GM18519 (cell line): ENCODE data around the gene IFNGR1.
"Not testable (repeated sequence)": the region's sequence is repeated elsewhere in the genome, so short reads cannot be mapped to it uniquely, and the experiment has no call there.

Experiments used
- ATAC-seq: cut with Tn5 transposase; IDR thresholded peaks from one replicate; pipeline ENCODE4 v1.9.1; 2021; ENCODE audit warnings: mild to moderate bottlenecking, moderate library complexity; ENCODE audit not compliant: unreplicated experiment, low FRiP score

The IFNGR1 gene

DNA sequence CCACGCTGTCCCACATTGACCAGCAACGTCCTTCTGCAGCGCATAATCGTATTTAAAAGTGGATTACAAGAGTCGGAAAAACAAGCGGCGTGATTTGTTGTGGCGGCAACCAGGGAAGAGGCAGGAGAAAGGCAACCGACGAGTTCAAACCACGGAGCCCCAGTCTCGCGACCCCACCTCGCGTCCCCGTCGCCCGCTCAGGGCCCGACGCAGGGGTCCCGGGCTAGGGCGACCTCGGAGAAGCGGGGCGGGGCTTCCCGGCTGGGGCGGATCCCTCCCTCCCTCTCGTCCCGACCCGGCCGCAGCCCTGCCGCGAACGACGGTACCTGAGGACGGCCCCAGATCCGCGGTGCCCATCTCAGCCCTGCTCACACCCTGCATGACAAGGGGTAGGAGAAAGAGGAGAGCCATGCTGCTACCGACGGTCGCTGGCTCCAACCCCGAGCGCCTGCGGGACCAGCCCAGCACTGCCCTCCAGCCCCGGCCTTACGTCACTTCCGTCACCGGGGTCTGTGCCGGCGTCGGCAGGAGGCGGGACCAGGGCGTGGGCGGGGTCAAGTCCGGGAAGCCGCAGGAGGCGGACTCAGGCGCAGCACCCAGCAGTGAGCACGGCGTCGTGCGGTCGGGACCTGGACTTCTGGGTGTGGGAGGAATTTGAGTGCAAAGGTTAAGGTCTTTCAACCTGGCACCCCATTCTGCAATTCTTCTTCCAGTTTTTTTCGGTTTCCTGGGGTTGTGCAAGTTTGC, at the start of gene IFNGR1:
TSS of gene IFNGR1 (minus strand) at position 469 of the 747 bp plus-strand sequence. CDS start at position 411, 58 bp downstream.
- ATAC-seq = peak; percentile 56

DNA sequence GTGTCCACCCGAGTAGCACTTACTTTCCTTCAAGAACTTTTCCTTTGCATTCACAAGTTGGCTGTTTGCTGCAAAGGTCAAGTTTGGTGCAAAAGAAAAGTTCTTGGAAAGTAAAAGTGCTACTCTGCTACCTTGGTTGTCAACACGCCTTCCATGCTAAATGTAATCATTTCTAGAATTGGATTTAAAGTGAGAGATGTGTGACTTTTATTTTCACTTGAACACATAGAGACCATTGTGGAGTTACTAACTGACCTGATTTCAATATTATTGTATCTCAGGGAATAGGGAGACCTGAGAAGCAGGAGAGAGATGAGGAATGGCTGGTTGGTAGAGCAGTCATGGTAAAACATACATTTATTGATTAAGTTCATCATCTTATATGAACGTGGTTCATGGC, 49.7 kb upstream of the IFNGR1 start:
- no peak for ATAC-seq

DNA sequence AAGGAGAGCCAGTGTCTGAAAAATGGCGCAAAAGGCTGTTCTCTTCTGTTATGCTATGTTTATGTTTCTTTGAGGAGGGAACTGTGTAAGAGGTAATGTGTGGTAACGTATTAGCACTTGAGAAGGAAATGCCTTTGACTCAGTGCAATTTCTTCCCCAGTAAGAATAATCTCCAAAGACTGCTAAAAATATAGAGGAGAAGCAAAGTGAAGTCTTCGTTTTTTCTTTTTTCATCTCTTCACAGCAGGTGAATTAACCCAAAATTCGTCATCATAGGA, 47.1 kb upstream of the IFNGR1 start:
- no peak for ATAC-seq

DNA sequence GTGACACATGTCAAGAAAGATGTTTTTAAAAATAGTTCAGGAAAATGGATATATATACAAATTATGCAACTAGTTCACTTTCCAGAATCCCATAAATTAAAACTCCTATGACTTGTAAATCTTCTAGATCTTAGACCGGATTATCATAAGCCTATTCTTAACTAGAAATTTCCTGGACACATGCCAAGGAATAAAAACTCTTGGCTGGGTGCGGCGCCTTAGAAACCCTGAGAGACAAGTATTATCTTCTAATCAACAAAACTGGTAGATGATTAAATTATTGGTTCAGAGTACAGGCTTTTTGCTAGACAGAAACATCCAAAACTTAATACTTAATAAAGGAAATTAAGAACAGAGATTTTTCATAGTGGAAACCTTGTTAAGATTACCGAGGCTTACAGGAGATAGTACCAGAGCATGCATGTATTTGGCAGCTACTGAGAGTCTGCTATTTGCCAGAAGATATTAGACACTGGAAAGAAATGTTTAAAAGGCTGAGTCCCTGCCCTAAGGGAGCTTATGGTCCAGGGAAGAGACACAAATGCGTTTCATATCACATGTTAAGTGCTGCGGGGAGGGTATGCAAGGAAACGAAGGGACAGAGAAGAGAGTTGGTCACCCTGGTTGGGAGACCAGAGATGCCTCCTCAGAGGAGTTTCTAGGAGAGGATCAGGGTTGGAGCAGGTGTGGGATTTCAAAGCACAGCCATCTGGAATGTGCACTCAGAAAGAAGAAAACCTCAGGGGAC, 46.5 kb upstream of the IFNGR1 start:
- ATAC-seq = no peak

DNA sequence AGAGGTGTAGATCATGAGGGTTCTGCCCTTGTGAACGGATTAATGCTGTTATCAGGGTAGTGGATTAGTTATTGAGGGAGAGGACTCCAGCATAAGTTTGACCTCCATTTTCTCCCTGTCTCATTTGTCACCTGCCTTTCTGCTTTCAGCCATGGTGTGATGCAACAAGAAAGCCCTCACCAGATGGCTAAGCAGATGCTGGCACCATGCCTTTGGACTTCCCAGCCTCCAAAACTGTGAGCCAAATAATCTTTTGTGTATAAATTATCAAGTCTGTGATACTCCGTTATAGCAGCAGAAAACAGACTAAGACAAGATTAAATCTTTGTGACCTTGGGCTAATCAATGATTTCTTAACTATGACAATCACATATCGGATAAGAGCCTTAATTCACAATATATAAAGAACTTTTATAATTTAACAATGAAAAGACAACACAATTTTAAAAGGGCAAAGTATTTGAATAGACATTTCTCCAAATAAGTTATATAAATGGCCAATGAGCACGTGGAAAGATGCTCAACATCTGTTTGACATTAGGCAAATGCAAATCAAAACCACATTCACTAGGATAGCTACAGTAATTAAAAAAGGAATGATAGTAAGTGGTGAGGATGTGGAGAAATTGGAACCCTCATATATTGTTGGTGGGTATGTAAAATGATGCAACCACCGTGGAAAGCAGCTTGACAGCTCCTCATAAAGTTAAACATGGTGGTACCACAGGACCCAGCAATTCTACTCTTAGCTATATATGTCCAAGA, 45.3 kb upstream of the IFNGR1 start:
- no peak for ATAC-seq

DNA sequence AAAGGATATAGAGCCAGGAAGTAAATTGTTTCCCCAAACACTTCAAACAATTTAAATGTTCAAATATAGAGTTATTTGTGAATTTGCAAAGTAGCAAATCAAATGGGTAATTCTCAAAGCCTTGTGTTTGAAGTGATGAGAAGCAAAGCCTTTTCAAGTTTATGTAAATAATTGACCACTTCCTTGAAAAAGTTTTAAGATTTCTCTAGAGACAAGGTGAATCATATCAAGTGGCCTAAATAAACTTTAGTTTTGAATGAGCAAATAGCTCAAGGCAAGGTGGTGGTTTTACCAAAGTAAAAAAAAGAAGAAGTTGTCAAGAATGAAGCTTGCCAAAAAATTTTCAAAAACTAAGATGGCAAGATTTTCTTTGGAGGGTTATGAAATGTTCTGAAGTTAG, 42.6 kb upstream of the IFNGR1 start:
- peak; percentile 49 for ATAC-seq

DNA sequence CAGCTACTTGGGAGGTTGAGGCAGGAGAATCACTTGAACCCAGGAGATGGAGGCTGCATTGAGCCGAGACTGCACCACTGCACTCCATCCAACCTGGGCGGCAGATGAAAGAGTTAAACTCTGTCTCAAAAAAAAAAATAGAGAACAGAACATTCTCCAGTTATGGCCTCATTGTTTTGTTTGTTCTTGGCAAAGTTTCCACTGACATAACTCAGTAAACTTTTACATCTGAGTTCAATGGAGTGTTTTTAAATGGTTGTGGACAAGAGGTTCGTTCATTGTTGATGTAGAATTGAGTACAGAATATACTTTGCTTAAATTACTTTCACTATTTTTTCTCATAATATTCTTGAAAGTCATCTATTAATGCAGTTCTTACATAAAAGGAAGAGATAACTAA, 42.2 kb upstream of the IFNGR1 start:
- ATAC-seq = no peak

DNA sequence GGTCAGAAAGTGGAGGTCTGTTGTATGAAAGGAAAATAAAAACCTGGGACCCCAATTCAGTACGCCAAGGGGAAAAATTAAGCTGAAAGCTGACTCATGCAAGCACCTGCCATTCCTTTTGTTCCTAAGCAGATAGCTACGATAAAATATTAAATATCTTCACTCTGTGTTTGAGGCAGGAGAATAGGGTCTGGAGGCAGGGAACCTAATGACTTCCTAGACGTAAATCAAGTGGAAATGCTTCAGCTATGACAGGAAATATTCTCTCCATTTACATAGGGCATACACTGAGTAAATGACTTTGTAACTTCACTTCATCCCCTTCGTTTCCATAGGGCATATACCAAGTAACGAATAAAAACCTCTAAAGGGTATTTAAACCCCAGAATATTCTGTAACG, 41.0 kb upstream of the IFNGR1 start:
- ATAC-seq = no peak

DNA sequence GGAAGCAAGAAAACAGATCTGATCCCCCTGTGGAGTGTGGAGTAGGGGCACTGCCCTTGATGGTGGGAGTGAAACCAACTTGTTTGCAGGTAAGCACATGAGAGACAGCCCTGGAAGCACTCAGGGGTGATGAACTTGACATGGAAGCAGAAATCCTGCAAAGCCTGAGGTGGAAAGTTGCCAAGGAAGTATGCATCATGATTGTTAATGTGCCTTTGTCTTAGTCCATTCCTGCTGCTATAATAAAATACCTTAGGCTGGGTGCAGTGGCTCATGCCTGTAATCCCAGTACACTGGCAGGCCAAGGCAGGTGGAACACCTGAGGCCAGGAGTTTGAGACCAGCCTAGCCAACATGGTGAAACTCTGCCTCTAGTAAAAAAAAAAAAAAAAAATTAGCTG, 40.2 kb upstream of the IFNGR1 start:
- no peak for ATAC-seq

DNA sequence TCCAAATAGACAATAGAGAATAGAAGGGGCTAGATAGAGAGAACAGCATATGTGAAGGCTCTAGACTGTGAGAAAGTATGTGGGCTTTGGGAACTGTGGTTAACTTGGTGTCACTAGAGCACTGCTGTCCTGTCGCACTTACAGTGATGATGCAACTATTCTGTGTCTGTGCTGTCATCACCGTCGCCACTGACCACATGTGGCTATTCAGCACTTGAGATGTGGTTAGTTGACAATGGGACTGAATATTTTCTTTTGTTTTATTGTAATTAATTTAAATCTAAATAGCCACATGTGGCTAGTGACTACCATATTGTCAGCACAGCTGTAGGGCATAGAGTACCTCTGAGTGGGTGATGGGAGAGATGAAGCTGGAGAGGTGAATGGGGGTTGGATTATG, 39.0 kb upstream of the IFNGR1 start:
- no peak for ATAC-seq

DNA sequence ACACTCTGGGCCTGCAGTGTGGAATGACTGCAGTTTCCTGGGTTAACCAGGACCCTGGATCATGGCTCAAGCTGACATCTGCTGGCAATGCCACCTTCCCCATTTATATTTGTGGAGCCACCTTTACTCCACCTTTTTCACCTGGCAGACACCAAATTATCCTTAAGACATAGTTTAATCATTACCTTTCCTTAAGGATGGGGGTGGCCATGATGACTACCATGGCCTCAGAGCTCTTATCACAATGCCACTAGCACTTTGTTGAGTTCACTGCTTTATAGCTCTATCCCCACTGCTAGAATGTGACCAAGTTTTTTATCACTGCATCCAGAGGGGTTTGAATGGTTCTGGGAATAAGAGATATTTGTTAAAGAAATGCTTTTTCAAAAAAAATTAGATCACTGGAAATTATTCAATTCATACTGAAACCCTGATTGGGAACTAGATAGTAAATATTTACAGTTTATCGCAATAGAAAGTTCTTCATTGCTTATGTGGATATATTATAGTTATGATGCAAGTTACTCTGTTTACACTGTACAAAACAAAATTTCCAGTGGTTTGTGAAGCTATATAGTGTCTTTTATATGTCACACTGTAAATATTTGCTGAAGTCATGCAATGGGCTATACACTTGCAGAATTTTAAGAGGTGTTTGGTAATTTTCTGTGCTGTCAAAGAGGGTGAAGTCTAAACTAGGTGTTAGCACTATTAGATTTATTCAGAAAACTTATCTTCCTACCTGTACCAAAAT, 37.3 kb upstream of the IFNGR1 start:
- no peak for ATAC-seq

DNA sequence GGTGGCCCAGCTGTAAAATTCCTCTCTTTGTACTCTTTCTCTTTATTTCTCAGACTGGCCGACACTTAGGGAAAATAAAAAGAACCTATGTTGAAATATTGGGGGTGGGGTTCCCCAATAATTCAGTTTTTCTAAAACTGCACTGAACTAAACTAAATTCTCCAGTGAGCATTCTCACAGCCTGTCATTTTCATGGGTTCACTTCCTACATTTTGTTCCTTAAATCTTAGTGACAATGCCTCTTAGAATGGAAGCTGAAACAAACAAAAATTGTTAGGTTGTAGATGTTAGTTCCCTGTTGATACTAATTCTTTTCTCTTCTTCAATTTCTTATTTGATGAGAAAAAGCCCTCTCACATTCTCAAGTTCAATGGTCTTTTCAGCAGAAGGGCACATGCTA, 35.8 kb upstream of the IFNGR1 start:
- ATAC-seq = no peak

DNA sequence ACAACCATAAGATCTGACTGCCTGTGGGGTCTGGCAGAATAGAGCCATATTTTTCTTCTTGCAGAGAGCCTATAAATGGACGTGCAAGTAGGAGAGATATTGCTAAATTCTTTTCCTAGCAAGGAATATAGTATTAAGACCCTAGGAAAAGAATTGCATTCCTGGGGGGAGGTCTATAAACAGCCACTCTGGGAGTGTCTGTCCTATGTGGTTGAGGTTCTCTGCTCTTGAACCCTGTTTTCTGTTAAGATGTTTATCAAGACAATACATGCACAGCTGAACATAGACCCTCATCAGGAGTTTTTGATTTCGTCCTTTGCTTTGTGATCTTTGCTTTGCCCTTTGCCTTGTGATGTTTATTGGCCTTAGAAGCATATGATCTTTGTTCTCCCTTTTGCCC, 35.2 kb upstream of the IFNGR1 start:
- ATAC-seq = not testable (repeated sequence)

DNA sequence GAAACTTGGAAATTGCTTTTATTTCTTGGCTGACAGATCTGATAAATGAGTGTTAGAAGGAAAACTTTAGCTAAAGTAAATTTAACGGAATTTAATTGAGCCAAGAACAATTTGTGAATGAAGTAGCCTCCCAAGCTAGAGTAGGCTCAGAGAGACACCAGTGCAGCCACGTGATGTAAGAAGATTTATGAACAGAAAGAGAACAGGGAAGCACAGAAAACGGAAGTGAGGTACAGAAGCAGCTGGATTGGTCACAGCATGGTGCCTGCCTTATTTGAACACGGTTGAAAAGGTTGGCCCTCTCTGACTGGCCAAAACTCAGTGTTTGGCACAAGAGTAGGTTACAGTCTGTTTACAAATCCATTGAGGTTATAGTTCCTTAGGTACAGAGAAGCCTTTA, 29.5 kb upstream of the IFNGR1 start:
- no peak for ATAC-seq

DNA sequence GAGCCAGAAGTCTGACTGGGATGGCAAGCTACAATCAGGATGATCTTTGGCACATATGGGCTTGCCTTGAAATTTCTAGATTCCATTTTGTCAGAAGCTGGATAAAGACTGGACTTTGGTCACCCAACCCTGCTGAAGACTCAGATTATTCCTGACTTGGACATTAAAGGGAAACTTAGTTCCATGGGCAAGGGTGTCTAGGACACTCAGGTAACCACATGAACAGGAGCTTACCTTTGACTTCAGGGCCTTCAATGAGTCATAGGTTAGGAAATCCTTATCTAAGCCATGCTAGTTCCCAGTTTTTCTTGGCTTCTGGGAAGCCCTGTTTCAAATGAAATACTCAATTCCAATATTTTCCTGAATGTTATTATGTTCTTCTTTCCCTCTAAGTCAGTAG, 28.5 kb upstream of the IFNGR1 start:
- ATAC-seq = no peak

DNA sequence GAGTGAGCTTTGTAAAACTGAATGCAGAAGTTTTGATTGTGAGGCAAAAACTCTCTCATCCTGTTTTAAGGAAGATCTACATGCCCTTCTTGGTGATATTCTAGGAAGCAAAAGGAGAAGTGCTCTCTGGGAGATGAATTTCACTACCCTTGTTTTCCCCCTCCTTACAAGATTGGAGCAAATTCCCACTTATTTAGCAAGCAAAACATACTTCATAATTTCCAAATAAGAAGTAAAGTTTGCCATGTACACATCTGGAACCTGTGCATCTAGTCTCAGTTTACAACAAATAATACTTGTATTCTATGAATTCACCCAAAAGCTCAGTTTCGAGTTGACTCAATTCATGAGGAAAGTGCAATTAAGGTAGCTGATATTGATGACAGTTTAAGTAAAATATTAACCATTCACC, 27.6 kb upstream of the IFNGR1 start:
- no peak for ATAC-seq

DNA sequence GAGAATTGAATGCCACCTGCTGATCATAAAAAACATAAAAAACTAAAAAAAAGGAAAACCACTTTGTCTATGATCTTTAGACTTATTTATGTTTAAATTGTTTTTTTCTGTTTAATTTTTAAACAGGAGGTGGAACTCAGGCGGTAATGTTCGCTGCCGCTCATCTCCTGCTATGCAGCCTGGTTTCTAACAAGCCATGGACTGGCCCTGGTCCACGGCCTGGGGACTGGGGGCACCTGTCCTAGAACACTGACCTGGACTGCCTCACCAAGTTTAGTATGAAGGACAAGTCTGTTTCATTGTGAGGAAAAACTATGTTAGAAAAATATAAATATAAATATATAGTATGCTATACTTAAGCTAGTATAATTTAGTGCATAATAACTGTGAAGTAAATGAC, 27.0 kb upstream of the IFNGR1 start:
- ATAC-seq = no peak

DNA sequence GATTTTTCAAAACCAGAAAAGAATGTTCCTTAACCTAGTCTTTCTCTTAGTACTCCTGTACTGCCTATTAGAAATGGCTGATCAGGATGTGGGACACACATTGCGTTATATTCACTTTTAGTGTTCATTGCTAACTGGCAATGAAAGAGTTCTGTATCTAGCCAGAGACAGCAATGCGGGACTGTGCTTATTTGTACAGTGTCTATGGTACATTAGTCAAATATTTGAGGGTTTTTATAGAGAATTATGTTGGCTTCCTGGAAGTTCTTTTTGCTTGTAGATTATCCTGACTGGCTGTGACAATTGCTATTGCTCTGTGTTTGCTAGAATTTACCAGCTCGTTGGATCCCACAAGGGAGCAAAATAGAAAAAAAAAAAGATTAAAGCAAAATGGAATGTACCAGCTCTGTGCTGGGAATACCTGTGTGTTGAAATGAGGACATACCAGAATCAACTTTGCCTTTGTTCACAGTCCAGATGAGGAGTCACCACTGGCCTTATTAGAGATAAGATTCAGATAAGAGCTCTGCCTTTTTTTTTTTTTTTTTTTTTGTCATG, 22.4 kb upstream of the IFNGR1 start:
- ATAC-seq = no peak

DNA sequence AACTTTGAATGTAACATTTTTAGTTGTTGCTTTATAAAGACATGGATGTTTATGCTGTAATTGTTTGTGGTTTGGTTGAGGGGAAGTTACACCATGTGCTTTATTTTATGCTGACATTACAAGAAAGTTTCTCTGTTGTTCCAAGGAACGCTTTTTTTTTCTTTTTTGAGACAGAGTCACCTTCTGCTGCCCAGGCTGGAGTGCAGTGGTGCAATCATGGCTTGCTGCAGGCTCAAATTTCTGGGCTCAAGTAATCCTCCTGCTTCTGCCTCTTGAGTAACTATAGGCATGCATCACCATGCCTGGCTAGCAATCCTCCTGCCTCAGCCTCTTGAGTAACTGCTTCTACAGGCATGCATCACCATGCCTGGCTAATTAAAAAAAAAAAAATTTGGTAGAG, 21.0 kb upstream of the IFNGR1 start:
- no peak for ATAC-seq

DNA sequence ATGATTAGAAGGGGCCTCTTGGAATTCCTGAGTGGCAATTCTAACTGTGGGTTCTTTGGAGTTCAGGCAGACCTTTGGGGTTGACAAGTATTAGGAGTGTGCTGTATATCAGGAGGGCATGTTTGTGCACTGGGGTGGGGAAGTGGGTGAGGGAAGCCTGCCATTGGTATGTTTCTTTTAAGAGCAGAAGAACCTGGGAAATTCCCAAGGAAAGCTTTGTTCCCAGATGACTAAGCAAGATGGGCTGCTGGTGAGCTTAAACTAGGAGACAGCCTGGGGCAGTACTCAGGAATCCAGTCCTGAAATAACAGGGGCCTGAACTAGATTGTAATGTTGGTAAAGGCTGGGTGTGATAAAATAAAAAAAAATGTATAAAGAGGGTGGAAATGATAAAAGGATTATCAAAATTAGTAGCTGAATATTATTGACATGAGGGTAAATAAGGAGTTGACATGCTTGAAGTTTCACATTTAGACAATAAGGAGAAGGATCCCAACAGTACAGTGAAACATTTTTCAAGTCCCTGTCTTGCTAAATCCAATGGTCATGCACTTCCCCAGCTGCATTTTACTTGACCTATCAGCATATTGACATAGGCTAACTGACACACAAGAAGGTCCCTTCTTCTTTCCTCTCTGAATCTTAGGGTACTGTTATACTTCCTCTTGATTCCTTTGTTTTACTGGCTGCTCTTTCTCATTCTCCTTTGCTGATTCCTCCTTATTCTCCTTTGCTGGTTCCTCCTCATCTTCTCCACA, 18.4 kb upstream of the IFNGR1 start:
- no peak for ATAC-seq
